Brain microvascular endothelial cell (primary cell): ENCODE measurements around the gene RIPOR3.

Experiments used
- DNase-seq: peaks from one replicate; pipeline ENCODE4 v3.0.0-alpha.2; 2020
- H3K27ac ChIP-seq: fragments of 250-450 bp; sonication (Bioruptor Pico); 2 replicates; pipeline ENCODE4 v1.5.1; 2020; ENCODE audit warnings: mild to moderate bottlenecking, moderate library complexity
- H3K27me3 ChIP-seq: fragments of 250-450 bp; sonication (Bioruptor Pico); replicated peaks from 2 replicates; pipeline ENCODE4 v1.5.1; 2020; ENCODE audit warnings: mild to moderate bottlenecking
- H3K36me3 ChIP-seq: fragments of 250-450 bp; sonication (Bioruptor Pico); replicated peaks from 2 replicates; pipeline ENCODE4 v1.5.1; 2020; ENCODE audit warnings: mild to moderate bottlenecking
- H3K4me3 ChIP-seq: 2 replicates; pipeline ENCODE4 v1.5.1; 2011; ENCODE audit warnings: low read depth, mild to moderate bottlenecking, control low read depth, low read length, moderate library complexity
- CTCF ChIP-seq: IDR thresholded peaks from 2 replicates; pipeline ENCODE4 v1.5.1; 2011; ENCODE audit warnings: low read depth, mild to moderate bottlenecking, moderate library complexity, low read length, control low read depth, inconsistent platforms; ENCODE audit errors: missing control alignments
- in situ Hi-C: cut with HindIII; loops from 2 replicates; pipeline ENCODE4 v1.10.0; 2017; ENCODE audit warnings: low sequenced_read_pairs, low pct_ligation_motif_present

RIPOR3 gene

GRCh38 chr20:50588034-50588736 is 103.2 kb downstream of the RIPOR3 start:
- peak; percentile 100 for TF ChIP-seq CTCF
- H3K27ac ChIP-seq, result no peak overlapping the region
- DNase-seq, result peak; percentile 52
- peaks cover 64% of the 10 kb centered on the region for H3K36me3 ChIP-seq
- H3K27me3 ChIP-seq, result no peaks in the 10 kb centered on the region
- in situ Hi-C loops, result no loop called here
- no peak overlapping the region for H3K4me3 ChIP-seq

DNA sequence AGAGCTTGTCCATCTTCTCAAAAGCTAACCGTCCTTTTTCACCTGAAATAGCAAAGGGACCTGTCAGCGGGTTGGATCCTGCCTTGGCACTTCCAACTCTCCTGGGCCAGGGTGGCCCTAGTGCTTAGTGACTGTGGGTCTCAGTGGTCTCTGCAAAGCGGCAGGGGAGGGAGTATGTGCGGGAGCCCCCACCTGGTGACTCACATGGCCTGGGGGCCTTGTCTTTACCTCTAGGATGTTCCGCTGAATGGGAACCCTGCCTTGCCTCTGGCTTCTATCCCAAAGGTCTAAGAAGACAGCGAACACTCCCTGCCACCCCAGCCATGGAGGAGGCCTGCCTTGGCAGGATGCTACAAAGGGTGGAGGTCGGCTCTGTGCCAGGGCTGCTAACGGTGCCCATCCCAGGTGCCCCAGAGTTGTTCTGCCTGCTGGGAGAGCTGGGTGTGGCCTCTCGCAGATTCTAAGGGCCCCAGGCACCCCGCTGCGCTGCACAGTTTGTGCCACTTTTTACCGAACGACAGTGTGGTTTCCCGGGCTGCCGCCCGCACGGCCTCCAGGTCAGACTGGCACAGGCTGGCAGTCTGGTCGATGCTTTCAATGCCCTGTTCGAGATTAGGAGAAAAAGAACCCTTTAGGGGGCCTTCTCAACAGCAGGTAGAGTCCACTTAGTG is 103.9 kb downstream of the RIPOR3 start:
- no peak overlapping the region for H3K27ac ChIP-seq
- no peak overlapping the region for H3K4me3 ChIP-seq
- no peak for TF ChIP-seq CTCF
- peaks cover 70% of the 10 kb centered on the region for H3K36me3 ChIP-seq
- in situ Hi-C loops, result no loop called here
- H3K27me3 ChIP-seq, result no peaks in the 10 kb centered on the region
- DNase-seq, result no peak

GRCh38 chr20:50586531-50587232 is 104.7 kb downstream of the RIPOR3 start:
- in situ Hi-C loops, result no loop called here
- TF ChIP-seq CTCF, result no peak
- no peak overlapping the region for H3K27ac ChIP-seq
- no peak overlapping the region for H3K4me3 ChIP-seq
- no peak for DNase-seq
- no peaks in the 10 kb centered on the region for H3K27me3 ChIP-seq
- H3K36me3 ChIP-seq, result peaks cover 72% of the 10 kb centered on the region

GRCh38 chr20:50585678-50586077 is 105.7 kb downstream of the RIPOR3 start:
- in situ Hi-C loops, result no loop called here
- H3K4me3 ChIP-seq, result no peak overlapping the region
- no peak overlapping the region for H3K27ac ChIP-seq
- peaks cover 80% of the 10 kb centered on the region for H3K36me3 ChIP-seq
- H3K27me3 ChIP-seq, result no peaks in the 10 kb centered on the region
- DNase-seq, result no peak
- no peak for TF ChIP-seq CTCF

DNA sequence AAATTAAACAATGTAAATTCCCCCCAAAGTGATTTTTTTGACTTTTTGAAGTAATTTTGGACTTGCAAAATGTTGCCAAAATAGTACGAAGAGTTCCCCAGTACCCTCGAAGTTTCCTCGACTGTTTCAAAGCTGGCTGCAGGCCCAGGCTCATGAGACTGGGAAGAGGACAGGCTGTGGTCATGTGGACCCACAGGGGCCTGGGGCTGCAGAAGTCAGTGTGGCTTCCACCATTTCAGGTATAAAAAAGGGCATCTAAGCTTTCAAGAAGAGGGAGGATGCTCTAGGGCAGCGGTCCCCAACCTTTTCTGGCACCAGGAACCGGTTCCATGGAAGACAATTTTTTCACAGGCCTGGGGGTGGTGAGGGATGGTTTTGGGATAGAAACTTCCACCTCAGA is 106.1 kb downstream of the RIPOR3 start:
- TF ChIP-seq CTCF, result no peak

More for the DNA sequence above, 106.1 kb downstream of the RIPOR3 start:
- DNase-seq, result no peak
- no peak overlapping the region for H3K4me3 ChIP-seq
- H3K27me3 ChIP-seq, result no peaks in the 10 kb centered on the region
- H3K36me3 ChIP-seq, result peaks cover 82% of the 10 kb centered on the region
- no peak overlapping the region for H3K27ac ChIP-seq
- in situ Hi-C loops, result no loop called here
